ENCODE measurements around the gene PYGO1.

DNA sequence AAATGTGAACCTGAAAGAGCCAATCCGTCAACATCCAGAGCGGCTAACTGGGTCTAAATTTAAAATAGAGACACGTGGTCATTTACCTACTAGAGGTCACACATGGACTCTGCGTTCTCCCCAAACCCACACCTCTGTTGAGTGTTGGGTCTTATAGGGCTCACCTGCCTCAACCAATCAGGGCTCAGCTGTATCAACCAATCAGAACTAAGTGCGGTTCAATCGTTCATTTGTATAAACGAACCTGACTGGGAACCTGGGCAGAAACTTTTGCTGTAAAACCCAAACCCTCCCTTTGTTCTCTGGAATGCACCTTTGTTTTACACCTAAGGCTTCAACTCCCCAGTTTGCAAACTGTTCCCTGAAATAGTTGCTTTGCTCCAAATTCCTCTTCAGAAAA lies 89.0 kb downstream of the PYGO1 start:
- TF ChIP-seq, protein P1, sequence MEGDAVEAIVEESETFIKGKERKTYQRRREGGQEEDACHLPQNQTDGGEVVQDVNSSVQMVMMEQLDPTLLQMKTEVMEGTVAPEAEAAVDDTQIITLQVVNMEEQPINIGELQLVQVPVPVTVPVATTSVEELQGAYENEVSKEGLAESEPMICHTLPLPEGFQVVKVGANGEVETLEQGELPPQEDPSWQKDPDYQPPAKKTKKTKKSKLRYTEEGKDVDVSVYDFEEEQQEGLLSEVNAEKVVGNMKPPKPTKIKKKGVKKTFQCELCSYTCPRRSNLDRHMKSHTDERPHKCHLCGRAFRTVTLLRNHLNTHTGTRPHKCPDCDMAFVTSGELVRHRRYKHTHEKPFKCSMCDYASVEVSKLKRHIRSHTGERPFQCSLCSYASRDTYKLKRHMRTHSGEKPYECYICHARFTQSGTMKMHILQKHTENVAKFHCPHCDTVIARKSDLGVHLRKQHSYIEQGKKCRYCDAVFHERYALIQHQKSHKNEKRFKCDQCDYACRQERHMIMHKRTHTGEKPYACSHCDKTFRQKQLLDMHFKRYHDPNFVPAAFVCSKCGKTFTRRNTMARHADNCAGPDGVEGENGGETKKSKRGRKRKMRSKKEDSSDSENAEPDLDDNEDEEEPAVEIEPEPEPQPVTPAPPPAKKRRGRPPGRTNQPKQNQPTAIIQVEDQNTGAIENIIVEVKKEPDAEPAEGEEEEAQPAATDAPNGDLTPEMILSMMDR (IDR thresholded peaks at IDR 0.05; ENCODE audit: low read depth, low read length, missing input control) = no peak
- TF ChIP-seq, protein P2, sequence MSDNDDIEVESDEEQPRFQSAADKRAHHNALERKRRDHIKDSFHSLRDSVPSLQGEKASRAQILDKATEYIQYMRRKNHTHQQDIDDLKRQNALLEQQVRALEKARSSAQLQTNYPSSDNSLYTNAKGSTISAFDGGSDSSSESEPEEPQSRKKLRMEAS (IDR thresholded peaks at IDR 0.05) = no peak
- no peak for TF ChIP-seq RAD21 (IDR thresholded peaks at IDR 0.05)
- TF ChIP-seq, protein P3, sequence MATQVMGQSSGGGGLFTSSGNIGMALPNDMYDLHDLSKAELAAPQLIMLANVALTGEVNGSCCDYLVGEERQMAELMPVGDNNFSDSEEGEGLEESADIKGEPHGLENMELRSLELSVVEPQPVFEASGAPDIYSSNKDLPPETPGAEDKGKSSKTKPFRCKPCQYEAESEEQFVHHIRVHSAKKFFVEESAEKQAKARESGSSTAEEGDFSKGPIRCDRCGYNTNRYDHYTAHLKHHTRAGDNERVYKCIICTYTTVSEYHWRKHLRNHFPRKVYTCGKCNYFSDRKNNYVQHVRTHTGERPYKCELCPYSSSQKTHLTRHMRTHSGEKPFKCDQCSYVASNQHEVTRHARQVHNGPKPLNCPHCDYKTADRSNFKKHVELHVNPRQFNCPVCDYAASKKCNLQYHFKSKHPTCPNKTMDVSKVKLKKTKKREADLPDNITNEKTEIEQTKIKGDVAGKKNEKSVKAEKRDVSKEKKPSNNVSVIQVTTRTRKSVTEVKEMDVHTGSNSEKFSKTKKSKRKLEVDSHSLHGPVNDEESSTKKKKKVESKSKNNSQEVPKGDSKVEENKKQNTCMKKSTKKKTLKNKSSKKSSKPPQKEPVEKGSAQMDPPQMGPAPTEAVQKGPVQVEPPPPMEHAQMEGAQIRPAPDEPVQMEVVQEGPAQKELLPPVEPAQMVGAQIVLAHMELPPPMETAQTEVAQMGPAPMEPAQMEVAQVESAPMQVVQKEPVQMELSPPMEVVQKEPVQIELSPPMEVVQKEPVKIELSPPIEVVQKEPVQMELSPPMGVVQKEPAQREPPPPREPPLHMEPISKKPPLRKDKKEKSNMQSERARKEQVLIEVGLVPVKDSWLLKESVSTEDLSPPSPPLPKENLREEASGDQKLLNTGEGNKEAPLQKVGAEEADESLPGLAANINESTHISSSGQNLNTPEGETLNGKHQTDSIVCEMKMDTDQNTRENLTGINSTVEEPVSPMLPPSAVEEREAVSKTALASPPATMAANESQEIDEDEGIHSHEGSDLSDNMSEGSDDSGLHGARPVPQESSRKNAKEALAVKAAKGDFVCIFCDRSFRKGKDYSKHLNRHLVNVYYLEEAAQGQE (IDR thresholded peaks at IDR 0.05) = no peak
- TF ChIP-seq, protein P4, sequence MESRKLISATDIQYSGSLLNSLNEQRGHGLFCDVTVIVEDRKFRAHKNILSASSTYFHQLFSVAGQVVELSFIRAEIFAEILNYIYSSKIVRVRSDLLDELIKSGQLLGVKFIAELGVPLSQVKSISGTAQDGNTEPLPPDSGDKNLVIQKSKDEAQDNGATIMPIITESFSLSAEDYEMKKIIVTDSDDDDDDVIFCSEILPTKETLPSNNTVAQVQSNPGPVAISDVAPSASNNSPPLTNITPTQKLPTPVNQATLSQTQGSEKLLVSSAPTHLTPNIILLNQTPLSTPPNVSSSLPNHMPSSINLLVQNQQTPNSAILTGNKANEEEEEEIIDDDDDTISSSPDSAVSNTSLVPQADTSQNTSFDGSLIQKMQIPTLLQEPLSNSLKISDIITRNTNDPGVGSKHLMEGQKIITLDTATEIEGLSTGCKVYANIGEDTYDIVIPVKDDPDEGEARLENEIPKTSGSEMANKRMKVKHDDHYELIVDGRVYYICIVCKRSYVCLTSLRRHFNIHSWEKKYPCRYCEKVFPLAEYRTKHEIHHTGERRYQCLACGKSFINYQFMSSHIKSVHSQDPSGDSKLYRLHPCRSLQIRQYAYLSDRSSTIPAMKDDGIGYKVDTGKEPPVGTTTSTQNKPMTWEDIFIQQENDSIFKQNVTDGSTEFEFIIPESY (IDR thresholded peaks at IDR 0.05) = no peak
- TF ChIP-seq JUND (IDR thresholded peaks at IDR 0.05) = no peak
- TF ChIP-seq EGR1 (IDR thresholded peaks at IDR 0.05; ENCODE audit: low read depth in 2 of 2) = no peak
- TF ChIP-seq, protein P5, sequence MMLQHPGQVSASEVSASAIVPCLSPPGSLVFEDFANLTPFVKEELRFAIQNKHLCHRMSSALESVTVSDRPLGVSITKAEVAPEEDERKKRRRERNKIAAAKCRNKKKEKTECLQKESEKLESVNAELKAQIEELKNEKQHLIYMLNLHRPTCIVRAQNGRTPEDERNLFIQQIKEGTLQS (IDR thresholded peaks at IDR 0.05) = no peak
- TF ChIP-seq HNF4G (IDR thresholded peaks at IDR 0.05) = no peak
- TF ChIP-seq HNF4A (conservative IDR thresholded peaks at IDR 0.05) = no peak
- no peak for TF ChIP-seq TAF1 (conservative IDR thresholded peaks at IDR 0.05)
- TF ChIP-seq GABPA (IDR thresholded peaks at IDR 0.05 in 1 of 2, conservative IDR thresholded peaks at IDR 0.05 in 1 of 2) = no peak
- TF ChIP-seq SP1 (IDR thresholded peaks at IDR 0.05) = no peak
